ENCODE data around the gene RASSF5.
"Not testable (repeated sequence)": the region's sequence is repeated elsewhere in the genome, so short reads cannot be mapped to it uniquely, and the experiment has no call there.

Gene RASSF5

GRCh38 chr1:206569556-206569955 lies 62.2 kb downstream of the RASSF5 start:
- DNase-seq (ENCODE audit: low read depth in 2 of 2) = no peak

DNA sequence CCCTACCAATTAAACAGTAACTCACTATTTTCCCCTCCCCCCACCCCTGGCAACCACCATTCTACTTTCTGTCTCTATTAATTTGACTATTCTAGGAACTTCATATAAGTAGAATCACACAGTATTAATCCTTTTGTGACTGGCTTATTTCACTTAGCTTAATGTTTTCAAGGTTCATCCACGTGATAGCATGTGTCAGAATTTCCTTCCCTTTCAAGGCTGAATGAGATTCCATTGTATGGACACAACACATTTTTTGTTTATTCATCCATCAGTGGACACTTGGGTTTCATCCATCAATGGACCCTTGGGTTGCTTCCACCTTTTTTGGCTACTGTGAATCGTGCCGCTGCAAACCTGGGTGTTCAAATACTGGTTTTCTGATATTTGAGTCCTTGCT lies 63.2 kb downstream of the RASSF5 start:
- DNase-seq (ENCODE audit: low read depth in 2 of 2) = no peak

GRCh38 chr1:206572835-206573234 lies 65.5 kb downstream of the RASSF5 start:
- DNase-seq (ENCODE audit: low read depth in 2 of 2) = no peak

GRCh38 chr1:206573319-206573718 lies 66.0 kb downstream of the RASSF5 start:
- DNase-seq (ENCODE audit: low read depth in 2 of 2) = no peak

DNA sequence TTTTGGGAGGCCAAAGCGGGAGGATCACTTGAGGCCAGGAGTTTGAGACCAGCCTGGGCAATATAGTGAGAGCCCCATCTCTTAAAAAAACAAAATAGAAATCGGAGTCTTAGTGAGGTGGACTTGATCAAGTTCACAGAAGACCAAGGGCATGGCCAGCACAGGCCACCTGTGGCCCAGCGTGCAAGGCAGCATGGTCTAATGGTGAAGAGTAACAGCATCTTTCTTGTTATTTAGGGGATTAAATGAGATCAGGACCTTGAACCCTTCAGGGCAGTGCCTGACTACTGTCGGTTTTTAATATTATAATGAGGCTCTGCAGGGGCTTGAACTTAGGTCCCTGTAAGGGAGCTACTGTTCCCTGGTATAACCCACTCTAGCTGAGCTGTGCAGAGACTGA lies 66.4 kb downstream of the RASSF5 start:
- DNase-seq (ENCODE audit: low read depth in 2 of 2) = no peak

DNA sequence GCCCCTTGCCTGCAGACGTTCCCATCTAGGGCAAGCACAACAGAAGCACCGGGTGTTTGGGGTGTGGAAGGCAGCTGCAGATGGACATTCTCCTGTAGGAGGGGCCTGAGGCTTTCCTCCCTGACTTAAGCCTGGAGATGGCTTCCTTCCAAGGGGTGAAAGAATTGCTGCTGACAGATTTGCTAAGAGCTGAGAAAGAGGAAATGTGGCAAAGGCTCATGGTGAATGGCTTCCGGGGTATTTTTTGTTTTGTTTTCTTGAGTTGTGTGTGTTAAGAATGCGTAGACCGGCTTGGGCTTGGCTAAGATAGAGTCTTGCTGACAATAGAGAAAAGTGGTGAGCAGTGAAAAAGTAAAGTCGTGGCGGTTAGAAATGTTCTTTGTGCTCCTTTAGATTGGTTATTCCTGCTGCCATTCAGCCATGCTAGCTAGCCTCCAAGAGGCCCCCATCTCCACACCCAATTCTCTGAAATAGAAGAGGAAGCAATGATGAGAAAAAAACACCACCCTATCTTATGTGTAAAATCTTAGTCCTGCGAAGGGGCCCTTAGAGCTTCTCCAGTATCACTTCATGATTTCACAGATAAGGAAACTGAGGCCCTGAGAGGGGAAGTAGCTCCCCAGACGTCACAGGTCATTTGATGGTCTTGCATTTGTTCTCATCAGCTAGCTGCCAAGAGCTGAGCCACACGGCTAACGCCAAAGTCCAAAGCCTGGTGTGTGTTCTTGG lies 68.0 kb downstream of the RASSF5 start:
- DNase-seq (ENCODE audit: low read depth in 2 of 2) = no peak

DNA sequence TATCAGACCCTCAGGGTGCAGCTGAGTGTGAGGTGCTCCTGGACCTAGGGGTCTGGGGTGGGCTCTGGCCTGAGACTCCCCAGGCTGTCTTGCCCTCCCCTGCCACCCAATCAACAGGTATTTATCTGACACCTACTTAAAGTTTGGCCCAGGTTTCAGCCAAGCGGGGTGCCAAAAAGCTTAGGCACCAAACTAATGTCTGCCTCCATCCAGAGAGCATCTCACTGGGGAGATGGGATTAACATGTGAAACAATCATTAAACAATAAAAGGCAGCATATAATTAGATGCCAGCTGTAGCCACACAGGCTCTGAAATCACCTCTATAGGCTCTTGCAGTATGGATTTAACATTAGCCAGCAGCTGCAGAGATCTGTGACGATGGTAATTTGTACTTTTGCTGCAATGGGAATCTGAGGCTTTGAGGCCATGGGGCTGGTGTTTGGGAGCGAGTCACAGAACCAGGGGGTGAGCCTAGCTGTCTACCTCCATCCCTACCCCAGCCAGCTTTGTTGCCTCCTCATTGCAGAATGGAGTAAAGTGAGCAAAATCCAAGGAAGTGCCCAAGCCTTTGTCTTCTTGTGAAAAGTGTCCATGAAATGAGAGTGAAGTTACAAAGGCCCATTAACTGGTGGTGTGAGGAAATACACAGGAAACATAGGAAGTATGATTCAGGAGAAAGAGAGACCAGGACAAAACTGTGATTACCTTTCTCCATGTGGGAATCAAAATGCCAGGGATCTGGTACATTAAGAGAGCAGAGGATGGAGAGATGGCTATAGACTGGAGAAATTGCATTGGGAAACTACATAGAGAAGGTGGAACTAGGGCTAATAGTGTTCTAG lies 68.8 kb downstream of the RASSF5 start:
- no peak for DNase-seq (ENCODE audit: low read depth in 2 of 2)

- no peak for DNase-seq (ENCODE audit: low read depth in 2 of 2)
These were observed 70.3 kb downstream of the RASSF5 start for GRCh38 chr1:206577626-206578025.

DNA sequence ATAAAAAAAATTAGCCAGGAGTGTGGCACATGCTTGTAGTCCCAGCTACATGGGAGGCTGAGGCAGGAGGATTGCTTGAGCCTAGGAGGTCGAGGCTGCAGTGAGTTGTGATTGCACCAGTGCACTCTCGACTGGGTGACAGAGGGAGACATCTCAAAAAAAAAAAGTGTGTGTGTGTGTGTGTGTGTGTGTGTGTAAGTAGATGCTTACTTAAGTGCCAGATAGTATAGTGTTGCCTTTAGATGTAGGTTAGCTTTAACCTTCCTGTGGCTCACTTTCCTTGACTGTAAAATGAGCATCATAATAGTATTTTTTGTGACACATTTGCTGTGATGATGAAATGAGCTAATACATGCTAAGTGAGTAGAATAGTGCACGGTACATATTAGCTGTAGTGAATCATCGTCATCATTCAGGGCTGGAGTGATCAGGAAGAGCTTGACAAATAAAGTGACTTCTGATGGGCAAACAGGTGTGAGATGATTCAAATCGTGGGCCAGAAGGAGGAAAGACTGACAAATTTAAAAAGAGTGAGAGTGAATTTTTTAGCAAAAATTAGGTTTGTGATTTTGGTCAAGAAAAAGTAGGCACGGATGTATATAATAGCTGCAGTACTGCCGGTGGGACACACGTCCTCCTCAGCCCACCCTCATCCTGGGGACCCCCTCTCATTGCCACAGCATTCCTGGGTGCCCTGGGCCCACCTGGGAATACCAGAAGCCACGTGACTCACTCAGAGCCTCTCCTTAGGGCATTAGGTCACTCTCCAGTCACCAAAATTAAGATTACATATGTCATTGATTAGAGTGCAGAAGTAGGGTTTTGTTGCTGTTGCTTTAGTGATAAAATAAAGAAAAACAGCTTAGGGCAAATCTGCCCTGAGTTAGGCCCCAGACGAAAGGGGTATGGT lies 71.0 kb downstream of the RASSF5 start:
- DNase-seq (ENCODE audit: low read depth in 2 of 2) = no peak

DNA sequence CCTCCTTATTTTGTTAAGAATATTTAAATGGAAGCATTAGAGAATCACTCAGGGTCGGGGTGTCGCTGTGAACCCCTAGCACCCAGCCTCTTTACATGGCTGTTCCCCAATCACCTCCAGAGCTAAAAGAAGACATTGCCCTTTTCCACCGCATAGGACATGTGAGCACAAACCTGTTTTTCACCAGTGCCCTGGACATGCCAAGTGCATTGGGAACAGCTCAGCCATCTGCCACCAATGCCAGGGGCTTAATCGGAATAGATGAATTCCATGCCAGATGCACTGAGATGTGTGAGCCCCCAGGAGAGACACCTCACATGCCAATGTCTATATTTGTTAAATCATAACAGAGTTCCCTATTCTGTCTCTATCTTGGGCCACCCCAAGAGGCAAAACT lies 71.6 kb downstream of the RASSF5 start:
- no peak for DNase-seq (ENCODE audit: low read depth in 2 of 2)

GRCh38 chr1:206579747-206580437 lies 72.6 kb downstream of the RASSF5 start:
- peak; percentile 74 to 78 for DNase-seq (ENCODE audit: low read depth in 2 of 2)

DNA sequence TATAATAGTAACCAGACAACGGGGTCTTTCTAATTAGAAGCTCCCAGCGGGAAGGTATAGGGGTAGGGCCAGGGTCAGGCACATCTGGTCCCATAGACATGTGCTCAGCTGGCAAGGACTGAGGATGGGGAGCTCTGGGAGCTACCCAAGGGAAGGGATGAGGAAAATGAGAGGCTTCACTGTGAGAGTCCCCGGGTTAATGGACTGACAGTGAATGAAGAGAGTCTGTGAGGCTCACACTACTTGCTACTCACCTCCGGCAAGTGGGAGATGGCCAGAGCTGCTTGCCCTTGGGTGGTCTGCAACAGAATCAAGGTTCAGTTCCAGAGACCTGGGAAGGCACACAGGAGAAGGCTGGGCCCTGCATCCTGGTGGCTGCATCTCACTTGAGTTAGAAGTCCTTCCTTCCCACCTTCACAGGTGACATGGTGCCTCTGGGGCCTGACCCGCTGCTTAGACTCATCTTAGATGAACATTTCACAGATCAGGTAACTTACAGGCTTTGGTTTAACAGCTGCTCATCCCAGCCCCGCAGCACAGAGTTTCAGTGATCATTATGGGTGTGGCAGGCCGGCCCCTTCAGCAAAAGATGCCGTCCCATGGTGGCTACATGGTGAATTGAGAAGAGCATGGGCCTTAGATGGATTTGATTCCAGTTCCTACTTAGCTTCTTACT lies 73.2 kb downstream of the RASSF5 start:
- DNase-seq (ENCODE audit: low read depth in 2 of 2) = no peak

GRCh38 chr1:206581114-206581497 lies 73.8 kb downstream of the RASSF5 start:
- not testable (repeated sequence) for DNase-seq (ENCODE audit: low read depth in 2 of 2)

DNA sequence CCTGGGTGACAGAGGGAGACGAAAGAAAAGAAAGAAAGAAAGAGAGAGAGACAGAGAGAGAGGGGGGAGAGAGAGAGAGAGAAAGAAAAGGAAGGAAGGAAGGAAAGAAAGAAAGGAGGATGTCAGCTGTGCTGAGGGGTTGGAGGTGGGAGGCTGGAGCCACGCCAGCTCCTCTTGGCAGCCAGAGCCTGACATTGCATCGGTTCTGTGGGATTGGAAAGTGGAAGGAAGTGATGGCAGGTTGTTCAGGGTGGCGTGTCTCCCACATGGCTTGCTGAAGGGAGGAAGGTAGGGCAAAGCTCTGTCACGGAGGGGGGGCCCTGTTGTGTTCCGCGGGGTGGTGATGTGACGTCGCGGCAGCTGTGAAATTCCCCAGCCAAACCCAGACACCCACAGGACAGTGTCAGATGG lies 74.2 kb downstream of the RASSF5 start:
- peak in 1 of 2 donors; percentile 64 for DNase-seq (ENCODE audit: low read depth in 2 of 2)

- DNase-seq (ENCODE audit: low read depth in 2 of 2) = no peak
These were observed 75.2 kb downstream of the RASSF5 start for GRCh38 chr1:206582537-206582936.

DNA sequence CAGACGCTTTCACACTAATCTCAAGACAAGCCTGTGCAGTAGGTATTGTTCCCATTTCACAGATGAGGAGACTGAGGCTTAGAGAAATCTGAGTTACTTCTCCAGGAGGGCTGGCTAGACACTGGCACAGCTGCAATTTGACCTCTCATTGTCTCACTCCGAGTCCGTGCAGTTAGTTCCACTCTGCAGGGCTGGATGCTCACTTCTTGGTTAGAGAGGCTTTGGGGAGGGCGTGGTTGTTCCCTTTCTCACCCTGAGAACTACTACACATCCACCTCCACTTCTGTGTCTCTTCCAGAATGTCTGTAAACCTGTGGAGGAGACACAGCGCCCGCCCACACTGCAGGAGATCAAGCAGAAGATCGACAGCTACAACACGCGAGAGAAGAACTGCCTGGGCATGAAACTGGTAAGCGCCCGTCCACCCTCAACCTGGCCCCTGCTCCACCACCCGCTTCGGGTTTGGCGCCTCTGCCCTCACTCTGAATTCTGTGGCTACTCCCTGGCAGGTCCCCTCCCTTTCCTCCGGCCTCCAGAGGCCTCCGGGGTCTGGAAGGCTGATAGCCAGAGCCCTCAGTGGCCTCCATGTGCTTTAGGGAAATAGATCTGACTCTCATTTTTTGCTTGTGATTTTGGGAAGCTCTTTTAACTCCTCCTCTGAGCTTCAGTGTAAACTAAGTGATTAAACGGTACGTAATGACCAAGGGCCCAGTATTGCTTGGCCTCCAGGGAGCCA lies 75.8 kb downstream of the RASSF5 start:
- no peak for DNase-seq (ENCODE audit: low read depth in 2 of 2)

DNA sequence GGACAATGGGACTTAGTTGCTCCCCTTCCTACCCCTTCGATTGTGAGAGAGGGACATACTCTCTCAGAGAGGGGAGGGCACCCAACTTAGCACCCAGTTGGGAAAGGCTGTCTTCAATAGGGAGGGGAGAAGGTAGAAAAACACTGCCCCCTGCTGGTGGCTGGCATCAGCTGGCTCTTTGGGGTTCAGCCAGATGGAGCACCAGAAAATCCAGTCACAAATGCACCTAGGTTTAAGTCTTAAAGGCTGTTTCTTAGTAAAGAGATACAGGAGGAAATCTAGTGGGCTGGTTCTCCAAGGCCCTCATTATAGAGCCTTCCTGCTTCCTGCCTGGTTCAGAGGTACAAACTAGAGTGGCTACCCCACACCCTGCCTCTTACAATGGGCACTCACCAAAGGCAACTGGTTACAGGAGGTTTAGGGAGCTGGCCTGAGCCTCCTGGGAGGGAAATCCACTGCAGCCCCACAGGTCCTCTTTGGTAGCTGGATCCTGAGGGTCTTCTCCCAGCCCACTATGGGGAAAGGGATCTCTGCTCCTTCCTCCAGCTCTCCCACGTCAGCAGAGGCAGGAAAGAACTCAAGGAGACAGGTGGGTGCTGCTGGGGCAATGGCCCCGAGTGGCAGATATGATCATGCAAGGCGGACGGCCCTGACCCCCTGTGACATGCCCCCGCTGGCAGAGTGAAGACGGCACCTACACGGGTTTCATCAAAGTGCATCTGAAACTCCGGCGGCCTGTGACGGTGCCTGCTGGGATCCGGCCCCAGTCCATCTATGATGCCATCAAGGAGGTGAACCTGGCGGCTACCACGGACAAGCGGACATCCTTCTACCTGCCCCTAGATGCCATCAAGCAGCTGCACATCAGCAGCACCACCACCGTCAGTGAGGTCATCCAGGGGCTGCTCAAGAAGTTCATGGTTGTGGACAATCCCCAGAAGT lies 76.6 kb downstream of the RASSF5 start:
- DNase-seq (ENCODE audit: low read depth in 2 of 2) = peak; percentile 78 to 82

GRCh38 chr1:206584683-206585082 lies 77.4 kb downstream of the RASSF5 start:
- no peak for DNase-seq (ENCODE audit: low read depth in 2 of 2)
